Tibial nerve (tissue), 3 donors: ENCODE results near the gene RFC1.

Source experiments
- POLR2A ChIP-seq, 2 donors: fragments of 450-650 bp; IDR thresholded peaks; one replicate each; pipeline ENCODE4 v1.6.1; 2017; ENCODE audit warnings: antibody characterized with exemption in 2 of 2, mild to moderate bottlenecking in 2 of 2, moderate library complexity in 2 of 2
- TF ChIP-seq, protein P1 (sequence below), 5 experiments: fragments of 200-600 bp in 3 of 5; fragments of 450-650 bp in 2 of 5; sonication (generic) in 3 of 5; IDR thresholded peaks; one replicate each; pipeline ENCODE4 v1.5.1; 2016 to 2019; ENCODE audit warnings: antibody characterized with exemption in 5 of 5, mild to moderate bottlenecking in 3 of 5, moderate library complexity in 2 of 5

DNA sequence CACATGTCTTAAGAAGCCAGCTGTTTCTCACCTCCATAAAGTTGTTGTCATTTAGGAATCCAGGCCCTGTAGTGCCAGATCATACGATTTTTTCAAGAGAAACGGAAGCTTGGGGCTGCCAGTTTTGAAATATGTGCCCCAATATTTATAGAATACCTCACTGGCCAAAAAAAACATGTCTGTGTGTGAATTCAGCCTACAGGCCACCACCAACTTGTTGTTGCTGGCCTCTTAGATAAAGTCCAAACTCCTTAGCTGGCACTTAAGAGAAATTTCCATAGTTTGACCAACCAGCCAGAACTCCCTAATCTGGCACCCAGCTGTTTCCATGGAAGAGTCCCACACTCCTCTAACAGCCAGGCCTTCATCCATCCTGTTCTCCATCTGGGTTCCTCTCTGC lies 109.7 kb downstream of the RFC1 start:
- TF ChIP-seq, protein P1, sequence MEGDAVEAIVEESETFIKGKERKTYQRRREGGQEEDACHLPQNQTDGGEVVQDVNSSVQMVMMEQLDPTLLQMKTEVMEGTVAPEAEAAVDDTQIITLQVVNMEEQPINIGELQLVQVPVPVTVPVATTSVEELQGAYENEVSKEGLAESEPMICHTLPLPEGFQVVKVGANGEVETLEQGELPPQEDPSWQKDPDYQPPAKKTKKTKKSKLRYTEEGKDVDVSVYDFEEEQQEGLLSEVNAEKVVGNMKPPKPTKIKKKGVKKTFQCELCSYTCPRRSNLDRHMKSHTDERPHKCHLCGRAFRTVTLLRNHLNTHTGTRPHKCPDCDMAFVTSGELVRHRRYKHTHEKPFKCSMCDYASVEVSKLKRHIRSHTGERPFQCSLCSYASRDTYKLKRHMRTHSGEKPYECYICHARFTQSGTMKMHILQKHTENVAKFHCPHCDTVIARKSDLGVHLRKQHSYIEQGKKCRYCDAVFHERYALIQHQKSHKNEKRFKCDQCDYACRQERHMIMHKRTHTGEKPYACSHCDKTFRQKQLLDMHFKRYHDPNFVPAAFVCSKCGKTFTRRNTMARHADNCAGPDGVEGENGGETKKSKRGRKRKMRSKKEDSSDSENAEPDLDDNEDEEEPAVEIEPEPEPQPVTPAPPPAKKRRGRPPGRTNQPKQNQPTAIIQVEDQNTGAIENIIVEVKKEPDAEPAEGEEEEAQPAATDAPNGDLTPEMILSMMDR (IDR thresholded peaks at IDR 0.05), result no peak
- no peak for TF ChIP-seq POLR2A (IDR thresholded peaks at IDR 0.05)
